ENCODE data around the gene LRP2BP. TPM values are rescaled to one million over a fixed set of nuclear protein-coding genes. Genes with fewer than 3 reads are reported as not detected.
A peak's percentile ranks its signal among the peaks of the same experiment; 100 is the strongest.

The LRP2BP gene
- total and polyA plus RNA-seq, 4 donors: 1.1 to 3.4 (median 2.3) TPM

GRCh38 chr4:185424905-185425646, 29.4 kb upstream of the LRP2BP start:
- no peak for DNase-seq
- peaks cover 3 to 4% of the 10 kb centered on the region in 2 donors for H3K4me1 ChIP-seq (ENCODE audit: control insufficient read depth in 1 of 2, insufficient read depth in 2 of 2, low read length in 2 of 2)
- ATAC-seq (ENCODE audit: low FRiP score): peak; percentile 59

GRCh38 chr4:185421366-185422124, 25.8 kb upstream of the LRP2BP start:
- Histone ChIP-seq H3K9me3 (ENCODE audit: control insufficient read depth, low read length) (no peaks in the 10 kb centered on the region), H3K4me1 (ENCODE audit: control insufficient read depth in 1 of 2, insufficient read depth in 2 of 2, low read length in 2 of 2) (peaks cover 3 to 4% of the 10 kb centered on the region in 2 donors), H3K27ac (ENCODE audit: low read depth in 1 of 2, low read length in 2 of 2) (no peak overlapping the region), H3K4me3 (ENCODE audit: low read length in 2 of 2) (no peak overlapping the region), H3K36me3 (ENCODE audit: control insufficient read depth in 1 of 2, insufficient read depth in 2 of 2, low read length in 1 of 2) (no peaks in the 10 kb centered on the region), H3K27me3 (ENCODE audit: control insufficient read depth in 1 of 2, insufficient read depth in 2 of 2, low read length in 1 of 2) (no peaks in the 10 kb centered on the region)
- DNase-seq (no peak), ATAC-seq (ENCODE audit: low FRiP score) (no peak)
- 53 to 54% methylated on average over 2 of the region's 2 CpGs for WGBS, 2 donors
- intact Hi-C loops (cut with DNase I): no loop called here

More at GRCh38 chr4:185424905-185425646, 29.4 kb upstream of the LRP2BP start:
- intact Hi-C loops (cut with DNase I): loop anchor here (5.0 kb wide), 1 partner anchor 42 kb away; no protein-coding TSS in a partner anchor
- Histone ChIP-seq H3K27ac (ENCODE audit: low read depth in 1 of 2, low read length in 2 of 2) (peak overlapping the region; percentile 73 to 79), H3K4me3 (ENCODE audit: low read length in 2 of 2) (peak overlapping the region; percentile 89 to 92), H3K36me3 (ENCODE audit: control insufficient read depth in 1 of 2, insufficient read depth in 2 of 2, low read length in 1 of 2) (no peaks in the 10 kb centered on the region), H3K9me3 (ENCODE audit: control insufficient read depth, low read length) (no peaks in the 10 kb centered on the region), H3K27me3 (ENCODE audit: control insufficient read depth in 1 of 2, insufficient read depth in 2 of 2, low read length in 1 of 2) (no peaks in the 10 kb centered on the region)
- 11 to 12% methylated on average over 13 of the region's 13 CpGs for WGBS, 2 donors

- ATAC-seq (ENCODE audit: low FRiP score): no peak
- peaks cover 2 to 4% of the 10 kb centered on the region in 2 donors for H3K4me1 ChIP-seq (ENCODE audit: control insufficient read depth in 1 of 2, insufficient read depth in 2 of 2, low read length in 2 of 2)
- intact Hi-C loops (cut with DNase I): no loop called here
- no peak overlapping the region for H3K27ac ChIP-seq (ENCODE audit: low read depth in 1 of 2, low read length in 2 of 2)
- DNase-seq: no peak
- H3K4me3 ChIP-seq (ENCODE audit: low read length in 2 of 2): no peak overlapping the region
- H3K27me3 ChIP-seq (ENCODE audit: control insufficient read depth in 1 of 2, insufficient read depth in 2 of 2, low read length in 1 of 2): no peaks in the 10 kb centered on the region
- no peaks in the 10 kb centered on the region for H3K36me3 ChIP-seq (ENCODE audit: control insufficient read depth in 1 of 2, insufficient read depth in 2 of 2, low read length in 1 of 2)
- no peaks in the 10 kb centered on the region for H3K9me3 ChIP-seq (ENCODE audit: control insufficient read depth, low read length)
Observed at GRCh38 chr4:185416955-185417354, 21.2 kb upstream of the LRP2BP start.

- ATAC-seq (ENCODE audit: low FRiP score): no peak
Observed at GRCh38 chr4:185412412-185412811, 16.7 kb upstream of the LRP2BP start.

GRCh38 chr4:185411849-185412248, 16.1 kb upstream of the LRP2BP start:
- Histone ChIP-seq H3K4me1 (ENCODE audit: control insufficient read depth in 1 of 2, insufficient read depth in 2 of 2, low read length in 2 of 2) (peaks cover 2% of the 10 kb centered on the region in 2 donors), H3K27me3 (ENCODE audit: control insufficient read depth in 1 of 2, insufficient read depth in 2 of 2, low read length in 1 of 2) (no peaks in the 10 kb centered on the region), H3K4me3 (ENCODE audit: low read length in 2 of 2) (no peak overlapping the region), H3K27ac (ENCODE audit: low read depth in 1 of 2, low read length in 2 of 2) (no peak overlapping the region), H3K36me3 (ENCODE audit: control insufficient read depth in 1 of 2, insufficient read depth in 2 of 2, low read length in 1 of 2) (peaks cover 0 to 4% of the 10 kb centered on the region in 2 donors), H3K9me3 (ENCODE audit: control insufficient read depth, low read length) (no peaks in the 10 kb centered on the region)
- no peak for ATAC-seq (ENCODE audit: low FRiP score)
- DNase-seq: no peak
- WGBS, 2 donors: 78 to 85% methylated on average over 5 of the region's 5 CpGs
- intact Hi-C loops (cut with DNase I): no loop called here

More at GRCh38 chr4:185412412-185412811, 16.7 kb upstream of the LRP2BP start:
- Histone ChIP-seq H3K4me1 (ENCODE audit: control insufficient read depth in 1 of 2, insufficient read depth in 2 of 2, low read length in 2 of 2) (peaks cover 2% of the 10 kb centered on the region in 2 donors), H3K4me3 (ENCODE audit: low read length in 2 of 2) (no peak overlapping the region), H3K27me3 (ENCODE audit: control insufficient read depth in 1 of 2, insufficient read depth in 2 of 2, low read length in 1 of 2) (no peaks in the 10 kb centered on the region), H3K36me3 (ENCODE audit: control insufficient read depth in 1 of 2, insufficient read depth in 2 of 2, low read length in 1 of 2) (peaks cover 0 to 4% of the 10 kb centered on the region in 2 donors), H3K27ac (ENCODE audit: low read depth in 1 of 2, low read length in 2 of 2) (peak overlapping the region; percentile 63 to 79), H3K9me3 (ENCODE audit: control insufficient read depth, low read length) (no peaks in the 10 kb centered on the region)
- no peak for DNase-seq
- intact Hi-C loops (cut with DNase I): no loop called here
- 24 to 30% methylated on average over 5 of the region's 5 CpGs for WGBS, 2 donors

- peaks cover 0 to 8% of the 10 kb centered on the region in 2 donors for H3K36me3 ChIP-seq (ENCODE audit: control insufficient read depth in 1 of 2, insufficient read depth in 2 of 2, low read length in 1 of 2)
- no peak overlapping the region for H3K4me3 ChIP-seq (ENCODE audit: low read length in 2 of 2)
- 94 to 96% methylated on average over 2 of the region's 2 CpGs for WGBS, 2 donors
- intact Hi-C loops (cut with DNase I): no loop called here
- no peaks in the 10 kb centered on the region for H3K27me3 ChIP-seq (ENCODE audit: control insufficient read depth in 1 of 2, insufficient read depth in 2 of 2, low read length in 1 of 2)
- no peak overlapping the region for H3K27ac ChIP-seq (ENCODE audit: low read depth in 1 of 2, low read length in 2 of 2)
- H3K9me3 ChIP-seq (ENCODE audit: control insufficient read depth, low read length): no peaks in the 10 kb centered on the region
- peaks cover 2% of the 10 kb centered on the region in 2 donors for H3K4me1 ChIP-seq (ENCODE audit: control insufficient read depth in 1 of 2, insufficient read depth in 2 of 2, low read length in 2 of 2)
- DNase-seq (no peak), ATAC-seq (ENCODE audit: low FRiP score) (no peak)
Observed at GRCh38 chr4:185408432-185408831, 12.7 kb upstream of the LRP2BP start.

GRCh38 chr4:185405296-185405999, 9.7 kb upstream of the LRP2BP start:
- Histone ChIP-seq H3K4me1 (ENCODE audit: control insufficient read depth in 1 of 2, insufficient read depth in 2 of 2, low read length in 2 of 2) (peaks cover 0 to 2% of the 10 kb centered on the region in 2 donors), H3K27me3 (ENCODE audit: control insufficient read depth in 1 of 2, insufficient read depth in 2 of 2, low read length in 1 of 2) (no peaks in the 10 kb centered on the region), H3K4me3 (ENCODE audit: low read length in 2 of 2) (no peak overlapping the region), H3K9me3 (ENCODE audit: control insufficient read depth, low read length) (no peaks in the 10 kb centered on the region), H3K36me3 (ENCODE audit: control insufficient read depth in 1 of 2, insufficient read depth in 2 of 2, low read length in 1 of 2) (peaks cover 2 to 8% of the 10 kb centered on the region in 2 donors), H3K27ac (ENCODE audit: low read depth in 1 of 2, low read length in 2 of 2) (no peak overlapping the region)
- WGBS, 2 donors: 87 to 89% methylated on average over 6 of the region's 6 CpGs
- ATAC-seq (ENCODE audit: low FRiP score) (no peak), DNase-seq (no peak)
- intact Hi-C loops (cut with DNase I): no loop called here

- Histone ChIP-seq H3K27ac (ENCODE audit: low read depth in 1 of 2, low read length in 2 of 2) (peak overlapping the region in 1 of 2 donors; percentile 57), H3K36me3 (ENCODE audit: control insufficient read depth in 1 of 2, insufficient read depth in 2 of 2, low read length in 1 of 2) (peaks cover 2 to 8% of the 10 kb centered on the region in 2 donors), H3K4me1 (ENCODE audit: control insufficient read depth in 1 of 2, insufficient read depth in 2 of 2, low read length in 2 of 2) (peaks cover 0 to 2% of the 10 kb centered on the region in 2 donors), H3K9me3 (ENCODE audit: control insufficient read depth, low read length) (no peaks in the 10 kb centered on the region), H3K4me3 (ENCODE audit: low read length in 2 of 2) (no peak overlapping the region), H3K27me3 (ENCODE audit: control insufficient read depth in 1 of 2, insufficient read depth in 2 of 2, low read length in 1 of 2) (no peaks in the 10 kb centered on the region)
- WGBS, 2 donors: 37 to 69% methylated on average over 4 of the region's 4 CpGs
- no peak for DNase-seq
- intact Hi-C loops (cut with DNase I): no loop called here
- no peak for ATAC-seq (ENCODE audit: low FRiP score)
Observed at GRCh38 chr4:185404031-185404430, 8.3 kb upstream of the LRP2BP start.

All from aorta (tissue), 5 donors.